A673 (cell line): ENCODE measurements around the gene POLR1F. TPM values are rescaled to one million over a fixed set of nuclear protein-coding genes. Genes with fewer than 3 reads are reported as not detected.

Source experiments
- BruUV-seq: library from RNA; stranded (reverse); fragments of 400-500 nt; replicated peaks from 2 replicates; lab custom pipeline; 2021; lab: Mats Ljungman, UMichigan
- CTCF ChIA-PET: fragments of 300-600 bp; sonication (Branson Sonifier 250); formaldehyde crosslinking; loops from one replicate; lab custom pipeline; 2022; ENCODE audit warnings: antibody characterized with exemption; lab: Charles Lee
- POLR2A ChIA-PET: fragments of 300-600 bp; sonication (Branson Sonifier 250); formaldehyde crosslinking; loops from one replicate; lab custom pipeline; 2022; ENCODE audit warnings: antibody characterized with exemption; ENCODE audit not compliant: low non-redundant PET; lab: Charles Lee
- DNase-seq: peaks from one replicate; pipeline ENCODE4 v3.0.0-alpha.2; 2015; ENCODE audit warnings: low spot score
- H3K27ac ChIP-seq: fragments of 200-600 bp; sonication (generic); 2 replicates; pipeline ENCODE4 v1.5.1; 2016; ENCODE audit warnings: mixed run types, low read depth, mild to moderate bottlenecking, mixed read lengths, antibody characterized with exemption, low read length; ENCODE audit not compliant: poor library complexity, severe bottlenecking
- H3K27me3 ChIP-seq: fragments of 200-600 bp; sonication (generic); replicated peaks from 2 replicates; pipeline ENCODE4 v1.6.1; 2017; ENCODE audit warnings: mixed run types, low read depth, mild to moderate bottlenecking, mixed read lengths, antibody characterized with exemption, low read length; ENCODE audit not compliant: insufficient read depth, poor library complexity
- H3K36me3 ChIP-seq: fragments of 200-600 bp; sonication (generic); 2 replicates; pipeline ENCODE4 v1.6.1; 2016; ENCODE audit warnings: mixed run types, mild to moderate bottlenecking, mixed read lengths, antibody characterized with exemption, low read length; ENCODE audit not compliant: insufficient read depth, poor library complexity, severe bottlenecking
- H3K4me1 ChIP-seq: fragments of 200-600 bp; sonication (generic); 2 replicates; pipeline ENCODE4 v1.6.1; 2017; ENCODE audit warnings: mixed run types, mild to moderate bottlenecking, mixed read lengths, antibody characterized with exemption, low read length; ENCODE audit not compliant: insufficient read depth, poor library complexity, severe bottlenecking
- H3K4me3 ChIP-seq: fragments of 200-600 bp; sonication (generic); 2 replicates; pipeline ENCODE4 v1.5.1; 2016; ENCODE audit warnings: low read depth, mixed run types, mild to moderate bottlenecking, mixed read lengths, low read length; ENCODE audit not compliant: poor library complexity, severe bottlenecking
- H3K9me3 ChIP-seq: fragments of 200-600 bp; sonication (generic); 2 replicates; pipeline ENCODE4 v1.6.1; 2016; ENCODE audit warnings: mixed run types, low read depth, mild to moderate bottlenecking, mixed read lengths, antibody characterized with exemption, low read length; ENCODE audit not compliant: poor library complexity, severe bottlenecking
- CTCF ChIP-seq: fragments of 300-800, 200-600 bp; sonication (generic); conservative IDR thresholded peaks from 2 replicates; pipeline ENCODE4 v1.5.1; 2017; ENCODE audit warnings: low read depth, mild to moderate bottlenecking, antibody characterized with exemption, low read length, moderate library complexity, mixed read lengths
- EZH2 ChIP-seq: fragments of 200-600 bp; sonication (generic); IDR thresholded peaks from 2 replicates; pipeline ENCODE4 v1.6.1; 2017; ENCODE audit warnings: borderline replicate concordance, low read depth, mild to moderate bottlenecking, mixed read lengths, antibody characterized with exemption, low read length; ENCODE audit not compliant: poor library complexity, severe bottlenecking
- intact Hi-C: fragments of 100-400 bp; cut with micrococcal nuclease; formaldehyde crosslinking; loops from one replicate; pipeline ENCODE4 v1.10.0; 2022; ENCODE audit not compliant: unreplicated experiment
- total RNA-seq: library from RNA; stranded (reverse); gene quantifications from 2 replicates; pipeline ENCODE4 v1.2.3, GENCODE V29; 2021

POLR1F gene
- total RNA-seq, 1 experiment from 2014 or later = 20.1 TPM

GRCh38 chr7:19707240-19707639 is 1.6 kb downstream of the POLR1F start:
- no TSS peak for BruUV-seq
- no peak for DNase-seq
- H3K27me3 ChIP-seq = no peaks in the 10 kb centered on the region
- intact Hi-C loops = no loop called here
- H3K27ac ChIP-seq = no peak overlapping the region
- CTCF ChIA-PET = no interaction called here
- POLR2A ChIA-PET = no interaction called here
- TF ChIP-seq CTCF (no peak), EZH2 (no peak)
- peak overlapping the region; percentile 88 for H3K4me3 ChIP-seq
- H3K36me3 ChIP-seq = no peaks in the 10 kb centered on the region
- no peaks in the 10 kb centered on the region for H3K9me3 ChIP-seq
- H3K4me1 ChIP-seq = peaks cover 5% of the 10 kb centered on the region

- ChIA-PET CTCF (no interaction called here), POLR2A (no interaction called here)
- TF ChIP-seq EZH2 = no peak
- TF ChIP-seq CTCF = no peak
- Histone ChIP-seq H3K9me3 (no peaks in the 10 kb centered on the region), H3K4me1 (peaks cover 5% of the 10 kb centered on the region), H3K27ac (no peak overlapping the region), H3K27me3 (no peaks in the 10 kb centered on the region), H3K4me3 (no peak overlapping the region), H3K36me3 (no peaks in the 10 kb centered on the region)
- no TSS peak for BruUV-seq
- DNase-seq = no peak
- intact Hi-C loops = no loop called here
Measured at GRCh38 chr7:19705663-19706062, 3.2 kb downstream of the POLR1F start.

- no peak for DNase-seq
- no TSS peak for BruUV-seq
- Histone ChIP-seq H3K36me3 (no peaks in the 10 kb centered on the region), H3K9me3 (no peaks in the 10 kb centered on the region), H3K27ac (no peak overlapping the region), H3K4me3 (no peak overlapping the region), H3K4me1 (no peaks in the 10 kb centered on the region), H3K27me3 (no peaks in the 10 kb centered on the region)
- intact Hi-C loops = no loop called here
- POLR2A ChIA-PET = no interaction called here
- TF ChIP-seq EZH2 (no peak), CTCF (no peak)
- CTCF ChIA-PET = no interaction called here
Measured at GRCh38 chr7:19701471-19701870, 7.4 kb downstream of the POLR1F start.
